Measurements from ENCODE around the gene TBL1XR1. TPM values are rescaled to one million over a fixed set of nuclear protein-coding genes. Genes with fewer than 3 reads are reported as not detected.

TBL1XR1 gene
- total RNA-seq, 2 experiments from 2014 or later = 63.2 to 67.8 TPM

DNA sequence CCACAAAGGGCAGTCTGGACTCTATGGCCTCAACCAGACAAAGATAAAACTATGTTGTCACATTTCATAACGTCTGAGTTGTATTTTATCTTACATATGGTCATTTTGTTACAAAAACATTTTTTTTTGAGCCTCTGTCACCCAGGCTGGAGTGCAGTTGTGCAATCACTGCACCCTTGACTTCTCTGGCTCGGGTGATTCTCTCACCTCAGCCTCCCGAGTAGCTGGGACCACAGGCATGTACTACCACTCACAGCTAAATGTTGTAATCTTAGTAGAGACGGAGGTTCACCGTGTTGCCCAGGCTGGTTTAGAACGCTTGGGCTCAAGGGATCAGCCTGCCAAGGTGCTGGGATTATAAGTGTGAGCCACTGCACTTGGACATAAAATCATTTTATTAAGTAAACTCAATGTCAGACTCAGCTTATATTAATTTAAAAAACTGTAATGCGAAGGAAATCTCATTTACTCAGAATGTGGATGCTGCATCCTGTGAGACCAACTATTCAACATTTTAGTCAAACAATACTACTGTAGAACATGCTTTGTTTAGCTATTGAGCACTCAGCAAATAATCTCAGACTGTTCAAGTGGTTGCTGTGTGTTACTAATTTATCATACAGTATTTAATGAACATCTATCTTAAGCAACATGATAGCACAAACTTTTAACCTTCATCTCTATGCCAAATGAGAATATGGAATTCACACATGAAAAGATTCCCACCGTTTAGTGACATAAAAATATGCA lies 209.2 kb downstream of the TBL1XR1 start:
- no peak for DNase-seq
- TF ChIP-seq, protein P1, sequence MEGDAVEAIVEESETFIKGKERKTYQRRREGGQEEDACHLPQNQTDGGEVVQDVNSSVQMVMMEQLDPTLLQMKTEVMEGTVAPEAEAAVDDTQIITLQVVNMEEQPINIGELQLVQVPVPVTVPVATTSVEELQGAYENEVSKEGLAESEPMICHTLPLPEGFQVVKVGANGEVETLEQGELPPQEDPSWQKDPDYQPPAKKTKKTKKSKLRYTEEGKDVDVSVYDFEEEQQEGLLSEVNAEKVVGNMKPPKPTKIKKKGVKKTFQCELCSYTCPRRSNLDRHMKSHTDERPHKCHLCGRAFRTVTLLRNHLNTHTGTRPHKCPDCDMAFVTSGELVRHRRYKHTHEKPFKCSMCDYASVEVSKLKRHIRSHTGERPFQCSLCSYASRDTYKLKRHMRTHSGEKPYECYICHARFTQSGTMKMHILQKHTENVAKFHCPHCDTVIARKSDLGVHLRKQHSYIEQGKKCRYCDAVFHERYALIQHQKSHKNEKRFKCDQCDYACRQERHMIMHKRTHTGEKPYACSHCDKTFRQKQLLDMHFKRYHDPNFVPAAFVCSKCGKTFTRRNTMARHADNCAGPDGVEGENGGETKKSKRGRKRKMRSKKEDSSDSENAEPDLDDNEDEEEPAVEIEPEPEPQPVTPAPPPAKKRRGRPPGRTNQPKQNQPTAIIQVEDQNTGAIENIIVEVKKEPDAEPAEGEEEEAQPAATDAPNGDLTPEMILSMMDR (IDR thresholded peaks at IDR 0.05) = no peak
- Mint-ChIP-seq H3K4me1 (ENCODE audit: low read depth) (no peaks in the 10 kb centered on the region), H3K4me3 (no peak overlapping the region), H3K27ac (no peak overlapping the region), H3K36me3 (ENCODE audit: low read depth) (no peaks in the 10 kb centered on the region), H3K27me3 (no peaks in the 10 kb centered on the region), H3K9me3 (peaks cover 2% of the 10 kb centered on the region)
- Histone ChIP-seq H3K36me3 (ENCODE audit: insufficient read depth, low read length) (no peaks in the 10 kb centered on the region), H3K27me3 (ENCODE audit: control insufficient read depth in 1 of 2, insufficient read depth in 2 of 2, low read length in 2 of 2) (no peaks in the 10 kb centered on the region), H3K27ac (ENCODE audit: low read depth in 1 of 2, low read length in 2 of 2) (no peak overlapping the region), H3K9me3 (ENCODE audit: control insufficient read depth in 1 of 2, insufficient read depth in 1 of 2, low read length in 2 of 2) (peaks cover 5 to 13% of the 10 kb centered on the region in 2 experiments), H3K4me1 (ENCODE audit: insufficient read depth, low read length) (no peaks in the 10 kb centered on the region), H3K4me3 (ENCODE audit: low read length) (no peak overlapping the region)
- POLR2A ChIA-PET = no interaction called here
- no peak for ATAC-seq (ENCODE audit: poor library complexity)
- CTCF ChIA-PET = no interaction called here
- intact Hi-C loops (cut with DNase I, micrococcal nuclease) = no loop called here

DNA sequence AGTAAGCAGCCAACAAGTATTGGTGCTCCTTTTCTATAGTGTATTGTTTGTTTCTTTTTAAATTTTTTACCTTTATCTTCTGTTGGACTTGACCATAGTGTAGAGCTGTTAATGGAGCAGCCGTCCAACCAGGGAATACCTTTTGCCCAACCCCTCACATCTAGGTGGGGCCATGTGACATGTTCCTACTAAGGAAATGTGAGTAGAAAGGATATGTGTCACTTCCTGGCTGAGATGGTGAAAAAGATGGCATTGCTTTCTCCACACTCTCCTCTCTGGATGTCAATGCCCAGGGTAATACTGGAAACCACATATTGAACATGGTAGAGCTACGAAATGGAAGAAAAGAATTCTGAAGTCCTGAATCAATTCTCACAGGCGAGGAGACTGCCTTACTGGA lies 218.8 kb downstream of the TBL1XR1 start:
- Mint-ChIP-seq H3K27me3 (no peaks in the 10 kb centered on the region), H3K4me3 (no peak overlapping the region), H3K4me1 (ENCODE audit: low read depth) (no peaks in the 10 kb centered on the region), H3K27ac (no peak overlapping the region), H3K9me3 (peaks cover 6% of the 10 kb centered on the region), H3K36me3 (ENCODE audit: low read depth) (no peaks in the 10 kb centered on the region)
- ATAC-seq (ENCODE audit: poor library complexity) (no peak), DNase-seq (no peak)
- no peak overlapping the region for H3K4me3 ChIP-seq (ENCODE audit: low read length)
- ChIA-PET POLR2A (no interaction called here), CTCF (no interaction called here)
- H3K4me1 ChIP-seq (ENCODE audit: insufficient read depth, low read length) = no peaks in the 10 kb centered on the region
- TF ChIP-seq, protein P1 (IDR thresholded peaks at IDR 0.05) = no peak
- H3K36me3 ChIP-seq (ENCODE audit: insufficient read depth, low read length) = no peaks in the 10 kb centered on the region
- no peak overlapping the region for H3K27ac ChIP-seq (ENCODE audit: low read depth in 1 of 2, low read length in 2 of 2)
- intact Hi-C loops (cut with DNase I, micrococcal nuclease) = no loop called here
- no peaks in the 10 kb centered on the region for H3K27me3 ChIP-seq (ENCODE audit: control insufficient read depth in 1 of 2, insufficient read depth in 2 of 2, low read length in 2 of 2)
- H3K9me3 ChIP-seq (ENCODE audit: control insufficient read depth in 1 of 2, insufficient read depth in 1 of 2, low read length in 2 of 2) = peaks cover 5% of the 10 kb centered on the region in 2 experiments

DNA sequence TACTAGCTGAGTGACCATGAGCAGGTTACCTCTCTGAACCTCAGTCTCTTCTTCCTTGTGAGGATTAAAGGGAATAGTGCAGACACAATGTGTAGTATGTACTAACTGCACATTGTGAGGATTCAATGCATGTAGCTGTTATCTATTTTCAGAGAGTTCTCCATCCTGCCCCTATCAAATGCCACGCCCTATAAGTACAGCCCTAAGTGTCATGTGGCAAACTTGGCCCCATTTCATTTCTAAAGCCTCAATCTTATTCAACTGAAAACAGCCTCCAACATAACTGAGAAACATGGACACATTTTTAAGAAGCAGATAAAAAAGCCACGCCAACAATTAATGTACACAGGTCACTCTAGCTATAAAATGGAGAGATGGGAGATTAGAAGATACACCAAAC lies 220.0 kb downstream of the TBL1XR1 start:
- no peak overlapping the region for H3K4me3 Mint-ChIP-seq
- peaks cover 5% of the 10 kb centered on the region for H3K9me3 Mint-ChIP-seq
- no peaks in the 10 kb centered on the region for H3K36me3 Mint-ChIP-seq (ENCODE audit: low read depth)
- Histone ChIP-seq H3K27me3 (ENCODE audit: control insufficient read depth in 1 of 2, insufficient read depth in 2 of 2, low read length in 2 of 2) (no peaks in the 10 kb centered on the region), H3K4me1 (ENCODE audit: insufficient read depth, low read length) (no peaks in the 10 kb centered on the region), H3K4me3 (ENCODE audit: low read length) (no peak overlapping the region), H3K9me3 (ENCODE audit: control insufficient read depth in 1 of 2, insufficient read depth in 1 of 2, low read length in 2 of 2) (peaks cover 0 to 3% of the 10 kb centered on the region in 2 experiments), H3K27ac (ENCODE audit: low read depth in 1 of 2, low read length in 2 of 2) (no peak overlapping the region), H3K36me3 (ENCODE audit: insufficient read depth, low read length) (no peaks in the 10 kb centered on the region)
- TF ChIP-seq, protein P1 (IDR thresholded peaks at IDR 0.05) = no peak
- no peaks in the 10 kb centered on the region for H3K4me1 Mint-ChIP-seq (ENCODE audit: low read depth)
- intact Hi-C loops (cut with DNase I, micrococcal nuclease) = no loop called here
- ATAC-seq (ENCODE audit: poor library complexity) = no peak
- H3K27me3 Mint-ChIP-seq = no peaks in the 10 kb centered on the region
- ChIA-PET CTCF (no interaction called here), POLR2A (no interaction called here)
- DNase-seq = no peak
- H3K27ac Mint-ChIP-seq = no peak overlapping the region

All from CD4-positive, alpha-beta T cell (primary cell).